HepG2 (cell line): ENCODE measurements around the gene CUTC. TPM values are rescaled to one million over a fixed set of nuclear protein-coding genes. Genes with fewer than 3 reads are reported as not detected.
A peak's percentile ranks its signal among the peaks of the same experiment; 100 is the strongest.

Experiments
- ARID5B ChIP-seq: IDR thresholded peaks from 2 replicates; pipeline ENCODE4 v1.4.0; 2020; ENCODE audit warnings: mild to moderate bottlenecking, missing genetic modification reagents
- CSRNP2 ChIP-seq: sonication (generic); formaldehyde crosslinking; conservative IDR thresholded peaks from 2 replicates; pipeline ENCODE4 v1.8.0; 2022; ENCODE audit warnings: low read depth, missing genetic modification reagents
- E2F2 ChIP-seq: sonication (generic); formaldehyde crosslinking; IDR thresholded peaks from 2 replicates; pipeline ENCODE4 v1.4.0; 2020; ENCODE audit warnings: missing genetic modification reagents, borderline replicate concordance
- E2F5 ChIP-seq: sonication (generic); formaldehyde crosslinking; conservative IDR thresholded peaks from 2 replicates; pipeline ENCODE4 v1.4.0; 2020; ENCODE audit warnings: missing genetic modification reagents
- FOSL1 ChIP-seq: sonication (generic); formaldehyde crosslinking; IDR thresholded peaks from 2 replicates; pipeline ENCODE4 v1.9.0; 2021; ENCODE audit warnings: missing genetic modification reagents, borderline replicate concordance
- ISL2 ChIP-seq: sonication (generic); formaldehyde crosslinking; IDR thresholded peaks from 2 replicates; pipeline ENCODE4 v1.5.0; 2020; ENCODE audit warnings: missing genetic modification reagents
- KMT2A ChIP-seq: sonication (generic); formaldehyde crosslinking; IDR thresholded peaks from 2 replicates; pipeline ENCODE4 v1.4.0; 2020; ENCODE audit warnings: missing genetic modification reagents
- MLLT10 ChIP-seq: sonication (generic); formaldehyde crosslinking; IDR thresholded peaks from 2 replicates; pipeline ENCODE4 v1.4.0; 2020; ENCODE audit warnings: missing genetic modification reagents
- ONECUT2 ChIP-seq: sonication (generic); formaldehyde crosslinking; IDR thresholded peaks from 2 replicates; pipeline ENCODE4 v1.4.0; 2020; ENCODE audit warnings: missing genetic modification reagents
- PHF20 ChIP-seq: sonication (generic); formaldehyde crosslinking; IDR thresholded peaks from 2 replicates; pipeline ENCODE4 v1.5.0; 2020; ENCODE audit warnings: mild to moderate bottlenecking, missing genetic modification reagents
- TEF ChIP-seq: sonication (generic); formaldehyde crosslinking; IDR thresholded peaks from 2 replicates; pipeline ENCODE4 v1.5.0; 2020; ENCODE audit warnings: missing genetic modification reagents
- ZNF251 ChIP-seq: sonication (generic); formaldehyde crosslinking; IDR thresholded peaks from 2 replicates; pipeline ENCODE4 v1.9.0; 2021; ENCODE audit warnings: mild to moderate bottlenecking, missing genetic modification reagents
- ZNF431 ChIP-seq: sonication (generic); formaldehyde crosslinking; IDR thresholded peaks from 2 replicates; pipeline ENCODE4 v1.9.0; 2022; ENCODE audit warnings: missing genetic modification reagents, low read depth, mild to moderate bottlenecking, borderline replicate concordance
- ZNF501 ChIP-seq: sonication (generic); formaldehyde crosslinking; IDR thresholded peaks from 2 replicates; pipeline ENCODE4 v1.5.1; 2020; ENCODE audit warnings: mild to moderate bottlenecking, moderate library complexity, missing genetic modification reagents
- ZNF513 ChIP-seq: sonication (generic); formaldehyde crosslinking; conservative IDR thresholded peaks from 2 replicates; pipeline ENCODE4 v1.5.0; 2020; ENCODE audit warnings: missing genetic modification reagents
- ZNF616 ChIP-seq: sonication (generic); formaldehyde crosslinking; IDR thresholded peaks from 2 replicates; pipeline ENCODE4 v1.5.0; 2020; ENCODE audit warnings: low read depth, mild to moderate bottlenecking, missing genetic modification reagents
- ZNF740 ChIP-seq: sonication (generic); formaldehyde crosslinking; IDR thresholded peaks from 2 replicates; pipeline ENCODE4 v1.4.0; 2020; ENCODE audit warnings: missing genetic modification reagents
- ZNF850 ChIP-seq: sonication (generic); formaldehyde crosslinking; conservative IDR thresholded peaks from 2 replicates; pipeline ENCODE4 v1.9.0; 2021; ENCODE audit warnings: mild to moderate bottlenecking, missing genetic modification reagents
- polyA plus RNA-seq, 8 experiments: library from polyadenylated mRNA; depleted of rRNA in 3 of 8; stranded (reverse) in 7 of 8; unstranded in 1 of 8; fragments of >200 nt; fragmentation: Illumina TruSeq in 4 of 8; extraction: Trizol in 4 of 8; gene quantifications; 2 replicates each; pipeline versions ENCODE4 v1.2.1 to v1.2.3, GENCODE V29; 2011 to 2016; ENCODE audit warnings: low read depth in 4 of 8, missing spikeins in 1 of 8, mixed read lengths in 1 of 8; ENCODE audit not compliant: insufficient read depth in 1 of 8
- total RNA-seq, 5 experiments: library from RNA; depleted of rRNA; stranded (reverse); fragments of >200 nt; fragmentation: Illumina TruSeq; extraction: Trizol; gene quantifications; 2 replicates each; pipeline ENCODE4 v1.2.3, GENCODE V29; 2016; ENCODE audit warnings: low read depth in 1 of 5

The CUTC gene
- total and polyA plus RNA-seq, 2 of the 13 experiments (the other 11 are each of a cell fraction or from before 2014, with no cell fraction given), result 22.3 to 25.8 TPM

GRCh38 chr10:99732033-99732842 is at the start of gene CUTC, which contains the start of gene COX15 (continued):
- no peak; the same call in 1 of the 2 replicates for TF ChIP-seq E2F5 (CRISPR knock-in tag)
- no peak for TF ChIP-seq ZNF513
- TF ChIP-seq PHF20 (CRISPR knock-in tag), result peak; percentile 91
- 0 out of 2 replicates have a peak, but pooled peaks have one; percentile 62 for TF ChIP-seq ZNF431 (CRISPR knock-in tag)
- no peak for TF ChIP-seq CSRNP2 (CRISPR knock-in tag)
- TF ChIP-seq FOSL1 (CRISPR knock-in tag), result no peak
- TF ChIP-seq E2F2 (CRISPR knock-in tag), result no peak
- TF ChIP-seq ZNF616 (CRISPR knock-in tag), result peak; percentile 71; the same call in 1 of the 2 replicates
- no peak for TF ChIP-seq MLLT10 (CRISPR knock-in tag)
- TF ChIP-seq ZNF740 (CRISPR knock-in tag), result 0 out of 2 replicates have a peak, but pooled peaks have one; percentile 36
- peak; percentile 59; the same call in 1 of the 2 replicates for TF ChIP-seq ISL2
- peak; percentile 76 for TF ChIP-seq KMT2A
- 0 out of 2 replicates have a peak, but pooled peaks have one; percentile 39 for TF ChIP-seq TEF (CRISPR knock-in tag)
- 0 out of 2 replicates have a peak, but pooled peaks have one; percentile 65 for TF ChIP-seq ZNF850
- TF ChIP-seq ZNF501 (CRISPR knock-in tag), result peak; percentile 85
- TF ChIP-seq ZNF251 (CRISPR knock-in tag), result no peak
- no peak for TF ChIP-seq ONECUT2 (CRISPR knock-in tag)
- peak; percentile 36 for TF ChIP-seq ARID5B (CRISPR knock-in tag)
